H1 (cell line): Measurements from ENCODE around the gene ACLY. TPM values are rescaled to one million over a fixed set of nuclear protein-coding genes. Genes with fewer than 3 reads are reported as not detected.

Experiments used
- ATF2 ChIP-seq: IDR thresholded peaks from 2 replicates; pipeline ENCODE4 v1.6.1; 2012; ENCODE audit warnings: low read length, inconsistent platforms
- CBX5 ChIP-seq: fragments of 300-800, 300-1000 bp; sonication (generic); IDR thresholded peaks from 2 replicates; pipeline ENCODE4 v1.7.1; 2016; ENCODE audit warnings: antibody characterized with exemption, low read length, low read depth
- polyA plus RNA-seq, 7 experiments: library from polyadenylated mRNA; depleted of rRNA in 3 of 7; stranded (reverse) in 5 of 7; unstranded in 2 of 7; fragments of >200 nt in 5 of 7; fragments of 200-250 nt in 2 of 7; gene quantifications; 1 replicate in 5 of 7; 2 replicates in 1 of 7; 4 replicates in 1 of 7; pipeline versions ENCODE4 v1.2.1 to v1.2.3, GENCODE V29; 2011 to 2013; ENCODE audit warnings: missing spikeins in 2 of 7, mixed read lengths in 2 of 7
- total RNA-seq: library from RNA; stranded (reverse); fragmentation: NEBNext Ultra II Directional; extraction: Animal tissue kit (Norgen Biotek cat#: 25700); gene quantifications from 2 replicates; pipeline ENCODE4 v1.2.1, GENCODE V29; 2021

Gene ACLY
- total and polyA plus RNA-seq, 2 of the 8 experiments (the other 6 are each of a cell fraction or from before 2014, with no cell fraction given), result 167 to 393 TPM

- no peak for TF ChIP-seq ATF2
- no peak for TF ChIP-seq CBX5
- TF ChIP-seq, all 59 proteins: peak for 0
Observed at GRCh38 chr17:41907633-41908539, 10.9 kb downstream of the ACLY start (continued).
